Smooth muscle cell of the brain vasculature (primary cell): ENCODE results near the gene ZFYVE28.

Source experiments
- DNase-seq: peaks from one replicate; pipeline ENCODE4 v3.0.0-alpha.2; 2012; ENCODE audit warnings: low read depth, low spot score

The ZFYVE28 gene

GRCh38 chr4:2261110-2261852, 157.2 kb downstream of the ZFYVE28 start:
- no peak for DNase-seq

- no peak for DNase-seq
Measured at GRCh38 chr4:2260344-2261109, 157.9 kb downstream of the ZFYVE28 start.

GRCh38 chr4:2259541-2260343, 158.7 kb downstream of the ZFYVE28 start:
- no peak for DNase-seq

- no peak for DNase-seq
Measured at GRCh38 chr4:2259036-2259540, 159.4 kb downstream of the ZFYVE28 start.

GRCh38 chr4:2258091-2259035, 160.1 kb downstream of the ZFYVE28 start:
- DNase-seq = no peak

- no peak for DNase-seq
Measured at GRCh38 chr4:2257361-2258081, 160.9 kb downstream of the ZFYVE28 start.

- no peak for DNase-seq
Measured at GRCh38 chr4:2256781-2257191, 161.7 kb downstream of the ZFYVE28 start.

- no peak for DNase-seq
Measured at GRCh38 chr4:2256156-2256731, 162.2 kb downstream of the ZFYVE28 start.

GRCh38 chr4:2255501-2256155, 162.8 kb downstream of the ZFYVE28 start:
- DNase-seq = no peak

- no peak for DNase-seq
Measured at GRCh38 chr4:2254665-2255500, 163.6 kb downstream of the ZFYVE28 start.

- no peak for DNase-seq
Measured at GRCh38 chr4:2253160-2254084, 165.0 kb downstream of the ZFYVE28 start.

- DNase-seq = no peak
Measured at GRCh38 chr4:2252530-2253091, 165.8 kb downstream of the ZFYVE28 start.

- no peak for DNase-seq
Measured at GRCh38 chr4:2251795-2252529, 166.5 kb downstream of the ZFYVE28 start.

- no peak for DNase-seq
Measured at GRCh38 chr4:2251073-2251794, 167.2 kb downstream of the ZFYVE28 start.

GRCh38 chr4:2250357-2251072, 167.9 kb downstream of the ZFYVE28 start:
- DNase-seq = no peak
